Dermis microvascular lymphatic vessel endothelial cell (primary cell): Measurements from ENCODE around the gene PAEP. TPM values are rescaled to one million over a fixed set of nuclear protein-coding genes. Genes with fewer than 3 reads are reported as not detected.
A peak's percentile ranks its signal among the peaks of the same experiment; 100 is the strongest.

Experiments used
- DNase-seq, 2 donors: peaks; one replicate each; pipeline versions ENCODE4 v3.0.0 to v3.0.0-alpha.2; 2010; ENCODE audit warnings: low read depth in 2 of 2
- total RNA-seq: library from RNA; depleted of rRNA; stranded (reverse); fragments of >200 nt; gene quantifications from 2 replicates; pipeline ENCODE4 v1.2.1, GENCODE V29; 2014

The PAEP gene
- total RNA-seq, 1 donor from 2014 or later: not detected

- no peak for DNase-seq
Observed at GRCh38 chr9:135574943-135575342, 13.4 kb downstream of the PAEP start.

GRCh38 chr9:135575995-135576631 is 14.6 kb downstream of the PAEP start:
- no peak for DNase-seq

GRCh38 chr9:135577256-135577655 is 15.7 kb downstream of the PAEP start:
- DNase-seq: no peak

GRCh38 chr9:135579356-135579755 is 17.8 kb downstream of the PAEP start:
- DNase-seq: no peak

GRCh38 chr9:135579889-135580660 is 18.5 kb downstream of the PAEP start:
- DNase-seq: no peak

GRCh38 chr9:135580664-135581380 is 19.3 kb downstream of the PAEP start:
- DNase-seq: no peak

GRCh38 chr9:135581636-135582426 is 20.3 kb downstream of the PAEP start:
- no peak for DNase-seq

- DNase-seq: no peak
Observed at GRCh38 chr9:135582541-135582940, 21.0 kb downstream of the PAEP start.

- DNase-seq: no peak
Observed at GRCh38 chr9:135582966-135583687, 21.6 kb downstream of the PAEP start.

- no peak for DNase-seq
Observed at GRCh38 chr9:135583688-135584011, 22.1 kb downstream of the PAEP start.

GRCh38 chr9:135584371-135584770 is 22.8 kb downstream of the PAEP start:
- DNase-seq: no peak

GRCh38 chr9:135584934-135585333 is 23.4 kb downstream of the PAEP start:
- no peak for DNase-seq

- no peak for DNase-seq
Observed at GRCh38 chr9:135586601-135587109, 25.1 kb downstream of the PAEP start.

- DNase-seq: peak; percentile 53 to 74
Observed at GRCh38 chr9:135587658-135588057, 26.1 kb downstream of the PAEP start.

- no peak for DNase-seq
Observed at GRCh38 chr9:135588371-135588770, 26.8 kb downstream of the PAEP start.

- no peak for DNase-seq
Observed at GRCh38 chr9:135588886-135589595, 27.5 kb downstream of the PAEP start.

GRCh38 chr9:135589596-135590485 is 28.3 kb downstream of the PAEP start:
- no peak for DNase-seq

GRCh38 chr9:135590486-135591079 is 29.0 kb downstream of the PAEP start:
- no peak for DNase-seq
